Measurements from ENCODE around the gene OLIG3.

- TF ChIP-seq ZNF335 (tag by site-specific recombination; conservative IDR thresholded peaks at IDR 0.05): no peak
- no peak for TF ChIP-seq ZNF600 (tag by site-specific recombination; IDR thresholded peaks at IDR 0.05)
- TF ChIP-seq ZBTB11 (tag by site-specific recombination; conservative IDR thresholded peaks at IDR 0.05; ENCODE audit: low read depth): no peak
- TF ChIP-seq CTCF (tag by site-specific recombination; IDR thresholded peaks at IDR 0.05): no peak
Measured at GRCh38 chr6:137492289-137493217, 1.6 kb downstream of the OLIG3 start.

All from HEK293 (cell line).